Duodenal mucosa (tissue), 2 donors: ENCODE results near the gene TMEM192.

ENCODE experiments used
- H3K27ac ChIP-seq: one replicate; pipeline ENCODE4 v1.7.0; 2013; ENCODE audit warnings: low read depth, low read length
- H3K27me3 ChIP-seq, 2 donors: one replicate each; pipeline ENCODE4 v1.7.0; 2013; ENCODE audit warnings: low read length in 2 of 2, control low read depth in 1 of 2; ENCODE audit not compliant: insufficient read depth in 2 of 2, control insufficient read depth in 1 of 2
- H3K36me3 ChIP-seq, 2 donors: one replicate each; pipeline ENCODE4 v1.7.0; 2013; ENCODE audit warnings: low read length in 2 of 2, control low read depth in 1 of 2; ENCODE audit not compliant: insufficient read depth in 2 of 2, control insufficient read depth in 1 of 2
- H3K4me1 ChIP-seq, 2 donors: one replicate each; pipeline ENCODE4 v1.7.0; 2013; ENCODE audit warnings: low read length in 2 of 2, control low read depth in 1 of 2; ENCODE audit not compliant: insufficient read depth in 2 of 2, control insufficient read depth in 1 of 2
- H3K4me3 ChIP-seq, 2 donors: one replicate each; pipeline ENCODE4 v1.7.0; 2013; ENCODE audit warnings: low read length in 2 of 2, low read depth in 1 of 2
- H3K9ac ChIP-seq, 2 donors: one replicate each; pipeline ENCODE4 v1.7.0; 2013; ENCODE audit warnings: low read length in 2 of 2, low read depth in 1 of 2
- H3K9me3 ChIP-seq, 2 donors: one replicate each; pipeline ENCODE4 v1.7.0; 2013; ENCODE audit warnings: low read length in 2 of 2, control low read depth in 1 of 2; ENCODE audit not compliant: control insufficient read depth in 1 of 2

TMEM192 gene

GRCh38 chr4:165112368-165113121, at the start of gene TMEM192:
Gene TMEM192 (minus strand): TSS chr4:165112860. CDS start chr4:165112773, 87 bp downstream.
- peak within 1 kb of the TSS; percentile 75 for H3K27ac ChIP-seq
- H3K4me3 ChIP-seq: peak within 1 kb of the TSS; percentile 87 to 93
- H3K9ac ChIP-seq: peak within 1 kb of the TSS; percentile 72 to 84
- peaks cover 0 to 13% of the 10 kb centered on the region in 2 donors for H3K4me1 ChIP-seq
- no peaks in the 10 kb centered on the region for H3K27me3 ChIP-seq
- no peaks in the 10 kb centered on the region for H3K36me3 ChIP-seq
- no peaks in the 10 kb centered on the region for H3K9me3 ChIP-seq

- no peaks in the 10 kb centered on the region for H3K36me3 ChIP-seq
- H3K9ac ChIP-seq: no peak overlapping the region
- H3K27me3 ChIP-seq: no peaks in the 10 kb centered on the region
- no peaks in the 10 kb centered on the region for H3K4me1 ChIP-seq
- no peak overlapping the region for H3K4me3 ChIP-seq
- H3K9me3 ChIP-seq: no peaks in the 10 kb centered on the region
- H3K27ac ChIP-seq: no peak overlapping the region
Observed at GRCh38 chr4:165158762-165159161, 46.1 kb upstream of the TMEM192 start.

- Histone ChIP-seq H3K27me3 (no peaks in the 10 kb centered on the region), H3K9ac (no peak overlapping the region), H3K4me1 (no peaks in the 10 kb centered on the region), H3K36me3 (no peaks in the 10 kb centered on the region), H3K9me3 (no peaks in the 10 kb centered on the region), H3K27ac (no peak overlapping the region), H3K4me3 (no peak overlapping the region)
Observed at GRCh38 chr4:165156906-165157305, 44.2 kb upstream of the TMEM192 start.

- Histone ChIP-seq H3K27me3 (no peaks in the 10 kb centered on the region), H3K36me3 (no peaks in the 10 kb centered on the region), H3K9ac (no peak overlapping the region), H3K9me3 (no peaks in the 10 kb centered on the region), H3K27ac (no peak overlapping the region), H3K4me1 (no peaks in the 10 kb centered on the region), H3K4me3 (no peak overlapping the region)
Observed at GRCh38 chr4:165154482-165154881, 41.8 kb upstream of the TMEM192 start.

GRCh38 chr4:165152527-165152926, 39.9 kb upstream of the TMEM192 start:
- H3K9me3 ChIP-seq: no peaks in the 10 kb centered on the region
- no peak overlapping the region for H3K27ac ChIP-seq

GRCh38 chr4:165151734-165152133, 39.1 kb upstream of the TMEM192 start:
- no peak overlapping the region for H3K27ac ChIP-seq

More at GRCh38 chr4:165152527-165152926, 39.9 kb upstream of the TMEM192 start:
- Histone ChIP-seq H3K27me3 (no peaks in the 10 kb centered on the region), H3K36me3 (no peaks in the 10 kb centered on the region), H3K4me3 (no peak overlapping the region), H3K4me1 (no peaks in the 10 kb centered on the region), H3K9ac (no peak overlapping the region)

GRCh38 chr4:165150545-165150944, 37.9 kb upstream of the TMEM192 start:
- no peak overlapping the region for H3K9ac ChIP-seq
- no peaks in the 10 kb centered on the region for H3K27me3 ChIP-seq
- H3K9me3 ChIP-seq: no peaks in the 10 kb centered on the region
- H3K36me3 ChIP-seq: no peaks in the 10 kb centered on the region
- H3K27ac ChIP-seq: no peak overlapping the region
- no peak overlapping the region for H3K4me3 ChIP-seq
- no peaks in the 10 kb centered on the region for H3K4me1 ChIP-seq

More at GRCh38 chr4:165151734-165152133, 39.1 kb upstream of the TMEM192 start:
- Histone ChIP-seq H3K36me3 (no peaks in the 10 kb centered on the region), H3K4me1 (no peaks in the 10 kb centered on the region), H3K9ac (no peak overlapping the region), H3K27me3 (no peaks in the 10 kb centered on the region), H3K4me3 (no peak overlapping the region), H3K9me3 (no peaks in the 10 kb centered on the region)

GRCh38 chr4:165138843-165139242, 26.2 kb upstream of the TMEM192 start:
- H3K36me3 ChIP-seq: no peaks in the 10 kb centered on the region
- H3K9me3 ChIP-seq: no peaks in the 10 kb centered on the region
- H3K27me3 ChIP-seq: no peaks in the 10 kb centered on the region
- no peak overlapping the region for H3K27ac ChIP-seq
- no peak overlapping the region for H3K4me3 ChIP-seq
- H3K9ac ChIP-seq: no peak overlapping the region
- H3K4me1 ChIP-seq: no peaks in the 10 kb centered on the region

- no peak overlapping the region for H3K9ac ChIP-seq
- H3K9me3 ChIP-seq: no peaks in the 10 kb centered on the region
Observed at GRCh38 chr4:165137205-165137604, 24.5 kb upstream of the TMEM192 start.

GRCh38 chr4:165136529-165136928, 23.9 kb upstream of the TMEM192 start:
- Histone ChIP-seq H3K4me1 (no peaks in the 10 kb centered on the region), H3K27ac (no peak overlapping the region), H3K9me3 (no peaks in the 10 kb centered on the region), H3K9ac (no peak overlapping the region), H3K4me3 (no peak overlapping the region), H3K27me3 (no peaks in the 10 kb centered on the region), H3K36me3 (no peaks in the 10 kb centered on the region)

More at GRCh38 chr4:165137205-165137604, 24.5 kb upstream of the TMEM192 start:
- Histone ChIP-seq H3K27ac (no peak overlapping the region), H3K27me3 (no peaks in the 10 kb centered on the region), H3K36me3 (no peaks in the 10 kb centered on the region), H3K4me3 (no peak overlapping the region), H3K4me1 (no peaks in the 10 kb centered on the region)
